ENCODE data around the gene SGO2. TPM values are rescaled to one million over a fixed set of nuclear protein-coding genes. Genes with fewer than 3 reads are reported as not detected.
A peak's percentile ranks its signal among the peaks of the same experiment; 100 is the strongest.

Gene SGO2
- total and polyA plus RNA-seq, 9 of the 15 experiments (the other 6 are each of a cell fraction or from before 2014, with no cell fraction given): 14.5 to 25.9 (median 16.6) TPM

GRCh38 chr2:200624658-200625057 is 98.7 kb downstream of the SGO2 start:
- no peak overlapping the region for H3K4me2 ChIP-seq (ENCODE audit: insufficient read depth, low read length)
- in situ Hi-C loops (cut with MboI): no loop called here
- no peak overlapping the region for H3K4me3 ChIP-seq
- intact Hi-C loops (cut with micrococcal nuclease): no loop called here
- H3K9me3 ChIP-seq (replicated peaks; ENCODE audit: control insufficient read depth, insufficient read depth, low read depth, low read length): no peaks in the 10 kb centered on the region
- no peak for DNase-seq (ENCODE audit: extremely low read depth in 1 of 4, low spot score in 3 of 4)
- no peaks in the 10 kb centered on the region for H3K9me1 ChIP-seq (ENCODE audit: control insufficient read depth, insufficient read depth, low read length)
- no peak overlapping the region for H3K27ac ChIP-seq (ENCODE audit: extremely low read depth, low read depth, low read length)
- H2AFZ ChIP-seq (ENCODE audit: low read depth, low read length): no peak overlapping the region
- FAIRE-seq: no peak
- no peaks in the 10 kb centered on the region; a peak in 1 of 5 replicates for H3K4me1 ChIP-seq (replicated peaks in 1 of 2; ENCODE audit: control insufficient read depth in 2 of 2, insufficient read depth in 2 of 2, low read length in 2 of 2)
- ChIA-PET POLR2A (no interaction called here), CTCF (ENCODE audit: low intra/inter-chr PET ratio) (no interaction called here)
- H3K36me3 ChIP-seq (ENCODE audit: control insufficient read depth, insufficient read depth, low read length): no peaks in the 10 kb centered on the region
- no peaks in the 10 kb centered on the region for H4K20me1 ChIP-seq (replicated peaks; ENCODE audit: control insufficient read depth, insufficient read depth, low read length)
- BruUV-seq (replicated peaks): no TSS peak
- WGBS (ENCODE audit: insufficient coverage, low coverage, missing lambda C conversion rate): 13% methylated on average over 3 of the region's 3 CpGs
- H3K79me2 ChIP-seq (ENCODE audit: control insufficient read depth, insufficient read depth, low read length): no peaks in the 10 kb centered on the region
- H3K27me3 ChIP-seq (ENCODE audit: control insufficient read depth in 2 of 2, insufficient read depth in 2 of 2, low read length in 2 of 2): peaks cover 0 to 6% of the 10 kb centered on the region in 2 experiments; a peak in 2 of 5 replicates
- no peak overlapping the region for H3K9ac ChIP-seq (ENCODE audit: insufficient read depth in 1 of 2, low read depth in 2 of 2, low read length in 2 of 2)
- TF ChIP-seq CEBPG (CRISPR knock-in tag; IDR thresholded peaks at IDR 0.05): no peak
- TF ChIP-seq CEBPG (tag; conservative IDR thresholded peaks at IDR 0.05 in 1 of 2, IDR thresholded peaks at IDR 0.05 in 1 of 2): peak in 1 of 2 experiments; percentile 26; a peak in 1 of 4 replicates
- TF ChIP-seq UBTF (IDR thresholded peaks at IDR 0.05; ENCODE audit: borderline replicate concordance in 1 of 2, low read depth in 2 of 2, low read length in 2 of 2): no peak
- ATAC-seq: no peak

Measured in K562 (cell line).